Fibroblast of mammary gland (primary cell): ENCODE data around the gene PPFIBP1.

ENCODE experiments used
- DNase-seq: peaks from one replicate; pipeline ENCODE4 v3.0.0-alpha.2; 2010; ENCODE audit warnings: low read depth
- H3K4me3 ChIP-seq: 2 replicates; pipeline ENCODE4 v1.5.1; 2011; ENCODE audit warnings: low read depth, mild to moderate bottlenecking, low read length, moderate library complexity; ENCODE audit not compliant: control insufficient read depth
- TF ChIP-seq, protein P1 (sequence below): conservative IDR thresholded peaks from 2 replicates; pipeline ENCODE4 v1.5.1; 2011; ENCODE audit warnings: low read depth, low read length, inconsistent platforms; ENCODE audit not compliant: control insufficient read depth, insufficient read depth

The PPFIBP1 gene

DNA sequence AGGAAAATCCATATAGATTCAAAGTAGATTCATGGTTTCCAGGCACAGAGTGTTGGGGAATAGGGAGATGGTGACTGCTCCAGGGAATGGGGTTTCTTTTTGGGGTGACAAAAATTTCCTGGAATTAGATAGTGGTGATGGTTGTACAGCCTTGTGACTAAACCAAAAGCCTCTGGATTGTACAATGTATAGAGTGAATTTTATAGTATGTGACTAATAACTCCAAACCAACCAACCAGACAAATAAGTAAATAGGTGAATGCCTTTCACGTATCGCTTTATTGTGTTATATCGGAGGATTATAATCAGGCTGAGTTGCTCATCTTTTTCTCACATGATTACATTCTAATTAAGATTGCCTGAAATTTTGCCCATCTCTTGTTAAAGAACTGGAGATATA, 24.6 kb upstream of the PPFIBP1 start:
- no peak for DNase-seq
- no peak overlapping the region for H3K4me3 ChIP-seq
- TF ChIP-seq, protein P1, sequence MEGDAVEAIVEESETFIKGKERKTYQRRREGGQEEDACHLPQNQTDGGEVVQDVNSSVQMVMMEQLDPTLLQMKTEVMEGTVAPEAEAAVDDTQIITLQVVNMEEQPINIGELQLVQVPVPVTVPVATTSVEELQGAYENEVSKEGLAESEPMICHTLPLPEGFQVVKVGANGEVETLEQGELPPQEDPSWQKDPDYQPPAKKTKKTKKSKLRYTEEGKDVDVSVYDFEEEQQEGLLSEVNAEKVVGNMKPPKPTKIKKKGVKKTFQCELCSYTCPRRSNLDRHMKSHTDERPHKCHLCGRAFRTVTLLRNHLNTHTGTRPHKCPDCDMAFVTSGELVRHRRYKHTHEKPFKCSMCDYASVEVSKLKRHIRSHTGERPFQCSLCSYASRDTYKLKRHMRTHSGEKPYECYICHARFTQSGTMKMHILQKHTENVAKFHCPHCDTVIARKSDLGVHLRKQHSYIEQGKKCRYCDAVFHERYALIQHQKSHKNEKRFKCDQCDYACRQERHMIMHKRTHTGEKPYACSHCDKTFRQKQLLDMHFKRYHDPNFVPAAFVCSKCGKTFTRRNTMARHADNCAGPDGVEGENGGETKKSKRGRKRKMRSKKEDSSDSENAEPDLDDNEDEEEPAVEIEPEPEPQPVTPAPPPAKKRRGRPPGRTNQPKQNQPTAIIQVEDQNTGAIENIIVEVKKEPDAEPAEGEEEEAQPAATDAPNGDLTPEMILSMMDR = no peak

GRCh38 chr12:27500546-27500945, 23.5 kb upstream of the PPFIBP1 start:
- no peak overlapping the region for H3K4me3 ChIP-seq
- no peak for DNase-seq
- TF ChIP-seq, protein P1 = no peak

GRCh38 chr12:27502021-27502435, 22.0 kb upstream of the PPFIBP1 start:
- H3K4me3 ChIP-seq = no peak overlapping the region
- DNase-seq = no peak
- TF ChIP-seq, protein P1 = no peak

DNA sequence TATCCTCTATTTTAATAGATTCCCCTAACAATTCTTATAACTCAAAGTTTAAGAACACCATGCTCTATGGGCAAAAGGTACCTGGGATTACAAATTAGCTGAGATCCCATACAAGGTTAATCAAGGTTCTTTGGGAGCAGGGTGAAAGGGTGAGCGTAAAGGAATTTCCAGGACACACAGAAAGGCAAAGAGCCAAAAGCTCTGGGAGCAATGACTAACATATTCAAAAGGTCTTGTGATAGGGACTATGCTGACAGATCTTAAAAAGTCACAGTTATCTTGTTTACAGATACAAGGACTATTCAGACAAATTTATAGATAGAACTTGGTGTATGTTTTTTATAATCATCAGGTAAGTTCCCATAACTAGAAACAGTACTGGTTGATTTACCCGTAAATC, 19.5 kb upstream of the PPFIBP1 start:
- peak; percentile 84 for DNase-seq

DNA sequence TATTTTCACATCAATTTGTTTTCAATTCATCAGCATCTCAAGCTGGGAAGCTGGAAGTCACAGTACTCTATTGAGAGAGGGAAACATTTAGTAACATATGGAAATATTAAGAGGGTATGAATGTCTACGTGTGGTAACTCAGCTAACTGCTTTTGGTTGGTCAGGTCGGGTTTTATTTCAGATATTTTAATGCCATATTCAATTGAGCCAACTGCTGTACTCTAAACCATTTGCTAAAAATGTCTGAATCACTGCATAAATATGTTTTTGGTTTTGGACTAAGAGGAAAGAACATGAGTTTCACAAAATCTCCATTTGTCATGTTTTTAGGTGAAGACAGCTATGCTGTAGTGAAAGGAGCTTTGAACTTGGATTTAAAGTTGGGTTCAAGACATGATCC, 18.9 kb upstream of the PPFIBP1 start:
- peak; percentile 92 for DNase-seq
- H3K4me3 ChIP-seq = no peak overlapping the region
- TF ChIP-seq, protein P1 = no peak

More for the DNA sequence above, 19.5 kb upstream of the PPFIBP1 start:
- H3K4me3 ChIP-seq = no peak overlapping the region
- TF ChIP-seq, protein P1 = no peak

GRCh38 chr12:27505761-27506160, 18.2 kb upstream of the PPFIBP1 start:
- TF ChIP-seq, protein P1 = no peak
- no peak overlapping the region for H3K4me3 ChIP-seq
- peak; percentile 61 for DNase-seq

DNA sequence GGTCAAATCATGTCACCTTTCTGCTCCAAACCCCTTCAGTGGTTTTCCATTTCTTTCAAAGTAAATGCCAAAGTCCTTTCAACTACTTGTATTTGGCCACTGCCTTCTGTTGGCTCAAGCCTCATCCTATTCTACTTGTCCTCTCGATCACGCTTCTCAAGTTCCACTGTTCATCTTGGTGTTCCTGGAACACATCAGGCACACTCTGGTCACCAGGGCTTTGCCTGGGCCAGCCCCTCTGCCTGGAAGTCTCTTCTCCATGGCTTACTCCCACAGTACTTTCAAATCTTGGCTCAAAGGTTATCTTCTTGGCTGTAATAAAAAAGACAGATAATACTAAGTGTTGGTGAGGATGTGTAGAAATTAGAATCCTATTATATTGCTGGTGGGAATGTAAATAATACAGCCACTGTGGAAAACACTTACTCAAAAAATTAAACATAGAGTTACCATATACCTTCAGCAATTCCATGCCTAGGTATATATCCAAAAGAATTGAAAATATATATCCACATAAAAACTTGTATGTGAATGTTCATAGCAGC, 17.3 kb upstream of the PPFIBP1 start:
- no peak overlapping the region for H3K4me3 ChIP-seq
- TF ChIP-seq, protein P1 = no peak
- DNase-seq = no peak
